Measurements from ENCODE around the gene AKT2.

DNA sequence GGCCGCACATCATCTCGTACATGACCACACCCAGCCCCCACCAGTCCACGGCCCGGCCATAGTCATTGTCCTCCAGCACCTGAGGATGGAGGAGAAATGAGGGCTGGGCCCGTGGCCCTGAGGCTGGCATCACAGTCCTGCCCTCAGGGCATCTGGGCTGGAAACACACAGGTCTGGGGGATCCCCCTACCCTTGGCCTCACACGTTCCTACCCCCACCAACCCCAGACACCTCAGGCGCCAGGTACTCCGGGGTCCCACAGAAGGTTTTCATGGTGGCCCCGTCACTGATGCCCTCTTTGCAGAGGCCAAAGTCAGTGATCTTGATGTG lies 49.2 kb downstream of the AKT2 start:
- TF ChIP-seq EZH2 (IDR thresholded peaks at IDR 0.05) (no peak), CTCF (IDR thresholded peaks at IDR 0.05) (no peak)
